Peyer's patch (tissue), 4 donors: ENCODE results near the gene CD82.

Experiments used
- CTCF ChIP-seq, 6 experiments: fragments of 450-650 bp in 4 of 6; fragments of 200-600 bp in 2 of 6; sonication (generic) in 1 of 6; IDR thresholded peaks; one replicate each; pipeline ENCODE4 v1.5.1; 2017 to 2019; ENCODE audit warnings: antibody characterized with exemption in 6 of 6, mild to moderate bottlenecking in 3 of 6, moderate library complexity in 1 of 6
- POLR2A ChIP-seq, 2 donors: fragments of 450-650 bp; IDR thresholded peaks; one replicate each; pipeline ENCODE4 v1.5.1; 2017; ENCODE audit warnings: antibody characterized with exemption in 2 of 2, mild to moderate bottlenecking in 2 of 2, moderate library complexity in 2 of 2

GRCh38 chr11:44577231-44577830, 11.9 kb downstream of the CD82 start:
- TF ChIP-seq CTCF (IDR thresholded peaks at IDR 0.05): no peak
- no peak for TF ChIP-seq POLR2A (IDR thresholded peaks at IDR 0.05)
